HepG2 (cell line): Measurements from ENCODE around the gene PLCB4. TPM values are rescaled to one million over a fixed set of nuclear protein-coding genes. Genes with fewer than 3 reads are reported as not detected.

ENCODE experiments used
- ATAC-seq: fragments of 200-7000 bp; cut with Tn5 transposase; 3 replicates; pipeline ENCODE4 v1.9.1; 2020; ENCODE audit warnings: mild to moderate bottlenecking, moderate library complexity
- BruUV-seq: library from RNA; stranded (reverse); fragments of 400-500 nt; replicated peaks from 2 replicates; lab custom pipeline; 2021; lab: Mats Ljungman, UMichigan
- CTCF ChIA-PET: fragments of 300-600 bp; formaldehyde crosslinking; extraction: SDS; loops from one replicate; lab custom pipeline; 2021; ENCODE audit warnings: low total read pairs, inconsistent platforms, low intra/inter-chr PET ratio; lab: Yijun Ruan, JAX
- POLR2A ChIA-PET: fragments of 350-600 bp; sonication (Branson Sonifier 250); formaldehyde crosslinking; loops from one replicate; lab custom pipeline; 2020; ENCODE audit warnings: antibody characterized with exemption, inconsistent platforms; lab: Yijun Ruan, JAX
- DNase-seq: peaks from one replicate; pipeline ENCODE4 v3.0.0-alpha.2; 2015; ENCODE audit warnings: low spot score
- FAIRE-seq: peaks from 3 replicates; lab custom pipeline; 2011; peaks lifted over from hg19 to GRCh38; lab: Jason Lieb, UNC
- H2AFZ ChIP-seq: one replicate; pipeline ENCODE4 v1.6.1; 2011; ENCODE audit warnings: low read length, inconsistent platforms
- H3K27ac ChIP-seq: fragments of 300-600 bp; 3 replicates; pipeline ENCODE4 v1.8.0; 2011; ENCODE audit warnings: mixed run types, mild to moderate bottlenecking, mixed read lengths, low read length, inconsistent platforms; ENCODE audit not compliant: insufficient read depth; ENCODE audit errors: extremely low read length
- H3K27me3 ChIP-seq, 2 experiments: fragments of 200-600 bp in 1 of 2; 2 replicates in 1 of 2; 3 replicates in 1 of 2; pipeline versions ENCODE4 v1.6.0 to v1.8.0; 2011; ENCODE audit warnings: low read length in 2 of 2, mild to moderate bottlenecking in 2 of 2, moderate library complexity in 2 of 2, inconsistent platforms in 1 of 2; ENCODE audit not compliant: insufficient read depth in 2 of 2, control insufficient read depth in 1 of 2
- H3K36me3 ChIP-seq, 2 experiments: fragments of 200-600 bp in 1 of 2; replicated peaks in 1 of 2; 2 replicates in 1 of 2; 3 replicates in 1 of 2; pipeline versions ENCODE4 v1.5.1 to v1.8.0; 2011; ENCODE audit warnings: low read length in 2 of 2, inconsistent platforms in 1 of 2; ENCODE audit not compliant: insufficient read depth in 2 of 2, control insufficient read depth in 1 of 2
- H3K4me1 ChIP-seq: 2 replicates; pipeline ENCODE4 v1.5.1; 2012; ENCODE audit warnings: low read length, inconsistent platforms; ENCODE audit not compliant: insufficient read depth
- H3K4me2 ChIP-seq: 2 replicates; pipeline ENCODE4 v1.6.0; 2011; ENCODE audit warnings: low read depth, low read length, inconsistent platforms
- H3K4me3 ChIP-seq, 3 experiments: fragments of 200-600 bp in 1 of 3; sonication (generic), shearing (Covaris generic) in 1 of 3; replicated peaks in 1 of 3; 2 replicates each; pipeline ENCODE4 v1.5.1; 2011 to 2016; ENCODE audit warnings: low read length in 3 of 3, inconsistent platforms in 2 of 3, low read depth in 2 of 3, mild to moderate bottlenecking in 2 of 3, control low read depth in 1 of 3, mixed read lengths in 1 of 3; ENCODE audit not compliant: insufficient read depth in 1 of 3
- H3K79me2 ChIP-seq: one replicate; pipeline ENCODE4 v1.6.1; 2011; ENCODE audit warnings: low read length, inconsistent platforms; ENCODE audit not compliant: insufficient read depth
- H3K9ac ChIP-seq: 2 replicates; pipeline ENCODE4 v1.6.0; 2011; ENCODE audit warnings: mild to moderate bottlenecking, low read depth, low read length, inconsistent platforms; ENCODE audit not compliant: insufficient read depth
- H3K9me3 ChIP-seq: 2 replicates; pipeline ENCODE4 v1.5.1; 2012; ENCODE audit warnings: mild to moderate bottlenecking, low read length
- H4K20me1 ChIP-seq: 2 replicates; pipeline ENCODE4 v1.6.0; 2011; ENCODE audit warnings: inconsistent platforms, mild to moderate bottlenecking, low read length, moderate library complexity; ENCODE audit not compliant: insufficient read depth
- CHCHD3 ChIP-seq: sonication (generic); formaldehyde crosslinking; IDR thresholded peaks from 2 replicates; pipeline ENCODE4 v1.8.0; 2022; ENCODE audit warnings: mild to moderate bottlenecking, missing genetic modification reagents, moderate library complexity
- CREM ChIP-seq, 2 experiments: sonication (generic) in 1 of 2; formaldehyde crosslinking in 1 of 2; IDR thresholded peaks; 2 replicates each; pipeline versions ENCODE4 v1.4.0 to v1.6.1; 2016 to 2020; ENCODE audit warnings: antibody characterized with exemption in 1 of 2, mild to moderate bottlenecking in 1 of 2, missing genetic modification reagents in 1 of 2
- ELF1 ChIP-seq: sonication (generic); formaldehyde crosslinking; IDR thresholded peaks from 2 replicates; pipeline ENCODE4 v1.4.0; 2020; ENCODE audit warnings: missing genetic modification reagents
- HHEX ChIP-seq: IDR thresholded peaks from 2 replicates; pipeline ENCODE4 v1.6.1; 2016; ENCODE audit warnings: control low read depth
- IKZF1 ChIP-seq: fragments of 450-650 bp; IDR thresholded peaks from 2 replicates; pipeline ENCODE4 v1.7.1; 2016
- MAFF ChIP-seq: IDR thresholded peaks from 2 replicates; pipeline ENCODE4 v1.6.1; 2011; ENCODE audit warnings: low read depth, low read length, improper control_type of control experiment
- NBN ChIP-seq: fragments of 450-650 bp; conservative IDR thresholded peaks from 2 replicates; pipeline ENCODE4 v1.6.1; 2017
- SMAD1 ChIP-seq: sonication (generic); formaldehyde crosslinking; IDR thresholded peaks from 2 replicates; pipeline ENCODE4 v1.4.0; 2020; ENCODE audit warnings: missing genetic modification reagents, low read depth, mild to moderate bottlenecking, borderline replicate concordance
- SUZ12 ChIP-seq: fragments of 150-350 bp; IDR thresholded peaks from 2 replicates; pipeline ENCODE4 v1.6.1; 2014; ENCODE audit warnings: low read depth, low read length
- TOPORS ChIP-seq: sonication (generic); formaldehyde crosslinking; IDR thresholded peaks from 2 replicates; pipeline ENCODE4 v1.8.0; 2023; ENCODE audit warnings: mild to moderate bottlenecking, missing genetic modification reagents
- ZNF235 ChIP-seq: sonication (generic); formaldehyde crosslinking; IDR thresholded peaks from 2 replicates; pipeline ENCODE4 v1.8.1; 2023; ENCODE audit warnings: mild to moderate bottlenecking, missing genetic modification reagents, borderline replicate concordance
- in situ Hi-C: cut with HindIII; loops from 2 replicates; pipeline ENCODE4 v1.10.0; 2017; ENCODE audit warnings: low pct_unique_long_range_greater_than_20kb; ENCODE audit not compliant: extremely low pct_ligation_motif_present
- intact Hi-C: fragments of 100-400 bp; cut with micrococcal nuclease; formaldehyde crosslinking; loops from one replicate; pipeline ENCODE4 v1.10.0; 2022; ENCODE audit not compliant: unreplicated experiment
- polyA plus RNA-seq, 8 experiments: library from polyadenylated mRNA; depleted of rRNA in 3 of 8; stranded (reverse) in 7 of 8; unstranded in 1 of 8; fragments of >200 nt; fragmentation: Illumina TruSeq in 4 of 8; extraction: Trizol in 4 of 8; gene quantifications; 2 replicates each; pipeline versions ENCODE4 v1.2.1 to v1.2.3, GENCODE V29; 2011 to 2016; ENCODE audit warnings: low read depth in 4 of 8, missing spikeins in 1 of 8, mixed read lengths in 1 of 8; ENCODE audit not compliant: insufficient read depth in 1 of 8
- total RNA-seq, 5 experiments: library from RNA; depleted of rRNA; stranded (reverse); fragments of >200 nt; fragmentation: Illumina TruSeq; extraction: Trizol; gene quantifications; 2 replicates each; pipeline ENCODE4 v1.2.3, GENCODE V29; 2016; ENCODE audit warnings: low read depth in 1 of 5
- TF ChIP-seq, protein P1 (sequence below): sonication (generic); formaldehyde crosslinking; IDR thresholded peaks from 2 replicates; pipeline ENCODE4 v1.4.0; 2020; ENCODE audit warnings: mild to moderate bottlenecking, missing genetic modification reagents, borderline replicate concordance
- TF ChIP-seq, protein P2 (sequence below): sonication (generic); formaldehyde crosslinking; IDR thresholded peaks from 2 replicates; pipeline ENCODE4 v1.8.0; 2022; ENCODE audit warnings: low read depth, missing genetic modification reagents
- TF ChIP-seq, protein P3 (sequence below), 2 experiments: sonication (generic) in 1 of 2; formaldehyde crosslinking in 1 of 2; IDR thresholded peaks; 2 replicates each; pipeline versions ENCODE4 v1.4.0 to v1.6.1; 2018 to 2020; ENCODE audit warnings: missing genetic modification reagents in 2 of 2, borderline replicate concordance in 1 of 2, low read depth in 1 of 2, mild to moderate bottlenecking in 1 of 2, missing biosample characterization in 1 of 2
- TF ChIP-seq, protein P4 (sequence below): sonication (generic); formaldehyde crosslinking; IDR thresholded peaks from 2 replicates; pipeline ENCODE4 v1.5.0; 2020; ENCODE audit warnings: mild to moderate bottlenecking, missing genetic modification reagents

PLCB4 gene
- total and polyA plus RNA-seq, 2 of the 13 experiments (the other 11 are each of a cell fraction or from before 2014, with no cell fraction given), result 0.01 TPM; not detected in 1

DNA sequence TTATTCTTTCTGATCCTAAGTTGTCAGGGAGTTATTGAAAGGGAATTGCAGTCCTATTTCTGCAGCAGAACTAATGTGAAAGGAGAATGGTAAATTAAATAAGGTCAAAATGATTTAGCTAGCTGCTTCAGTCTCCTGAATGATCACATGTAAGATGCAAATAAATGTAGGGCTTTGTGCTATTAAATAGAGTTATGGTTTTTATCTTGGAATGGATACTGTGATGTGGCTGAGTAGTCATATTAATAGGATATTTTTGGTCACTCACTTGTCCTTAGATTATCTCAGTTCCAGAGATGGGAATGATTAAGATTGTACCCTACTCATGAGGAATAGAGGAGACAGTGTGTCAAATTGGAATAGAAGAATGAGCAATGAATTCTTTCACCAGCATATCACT, 129.6 kb downstream of the PLCB4 start:
- Histone ChIP-seq H3K79me2 (no peaks in the 10 kb centered on the region), H3K9ac (no peak overlapping the region), H3K27ac (no peak overlapping the region), H3K4me3 (no peak overlapping the region), H3K9me3 (no peaks in the 10 kb centered on the region), H3K4me1 (no peaks in the 10 kb centered on the region), H3K4me2 (no peak overlapping the region), H4K20me1 (no peaks in the 10 kb centered on the region), H3K36me3 (no peaks in the 10 kb centered on the region), H2AFZ (no peak overlapping the region), H3K27me3 (no peaks in the 10 kb centered on the region)
- FAIRE-seq (no peak), DNase-seq (no peak), ATAC-seq (no peak)
- no peak for TF ChIP-seq TOPORS
- TF ChIP-seq MAFF, result no peak
- TF ChIP-seq ZNF235 (CRISPR knock-in tag), result no peak
- TF ChIP-seq, protein P1, sequence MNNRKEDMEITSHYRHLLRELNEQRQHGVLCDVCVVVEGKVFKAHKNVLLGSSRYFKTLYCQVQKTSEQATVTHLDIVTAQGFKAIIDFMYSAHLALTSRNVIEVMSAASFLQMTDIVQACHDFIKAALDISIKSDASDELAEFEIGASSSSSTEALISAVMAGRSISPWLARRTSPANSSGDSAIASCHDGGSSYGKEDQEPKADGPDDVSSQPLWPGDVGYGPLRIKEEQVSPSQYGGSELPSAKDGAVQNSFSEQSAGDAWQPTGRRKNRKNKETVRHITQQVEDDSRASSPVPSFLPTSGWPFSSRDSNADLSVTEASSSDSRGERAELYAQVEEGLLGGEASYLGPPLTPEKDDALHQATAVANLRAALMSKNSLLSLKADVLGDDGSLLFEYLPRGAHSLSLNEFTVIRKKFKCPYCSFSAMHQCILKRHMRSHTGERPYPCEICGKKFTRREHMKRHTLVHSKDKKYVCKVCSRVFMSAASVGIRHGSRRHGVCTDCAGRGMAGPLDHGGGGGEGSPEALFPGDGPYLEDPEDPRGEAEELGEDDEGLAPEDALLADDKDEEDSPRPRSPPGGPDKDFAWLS (CRISPR knock-in tag), result no peak
- TF ChIP-seq IKZF1, result no peak
- TF ChIP-seq, protein P2, sequence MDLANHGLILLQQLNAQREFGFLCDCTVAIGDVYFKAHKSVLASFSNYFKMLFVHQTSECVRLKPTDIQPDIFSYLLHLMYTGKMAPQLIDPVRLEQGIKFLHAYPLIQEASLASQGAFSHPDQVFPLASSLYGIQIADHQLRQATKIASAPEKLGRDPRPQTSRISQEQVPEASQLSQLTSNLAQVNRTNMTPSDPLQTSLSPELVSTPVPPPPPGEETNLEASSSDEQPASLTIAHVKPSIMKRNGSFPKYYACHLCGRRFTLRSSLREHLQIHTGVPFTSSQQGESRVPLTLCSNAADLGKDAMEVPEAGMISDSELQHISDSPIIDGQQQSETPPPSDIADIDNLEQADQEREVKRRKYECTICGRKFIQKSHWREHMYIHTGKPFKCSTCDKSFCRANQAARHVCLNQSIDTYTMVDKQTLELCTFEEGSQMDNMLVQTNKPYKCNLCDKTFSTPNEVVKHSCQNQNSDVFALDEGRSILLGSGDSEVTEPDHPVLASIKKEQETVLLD (CRISPR knock-in tag), result no peak
- TF ChIP-seq CREM (IDR thresholded peaks at IDR 0.05), result no peak
- TF ChIP-seq CREM (CRISPR knock-in tag; IDR thresholded peaks at IDR 0.05), result no peak
- TF ChIP-seq ELF1 (CRISPR knock-in tag), result no peak
- TF ChIP-seq SMAD1 (CRISPR knock-in tag), result no peak
- TF ChIP-seq NBN, result no peak
- TF ChIP-seq, protein P3, sequence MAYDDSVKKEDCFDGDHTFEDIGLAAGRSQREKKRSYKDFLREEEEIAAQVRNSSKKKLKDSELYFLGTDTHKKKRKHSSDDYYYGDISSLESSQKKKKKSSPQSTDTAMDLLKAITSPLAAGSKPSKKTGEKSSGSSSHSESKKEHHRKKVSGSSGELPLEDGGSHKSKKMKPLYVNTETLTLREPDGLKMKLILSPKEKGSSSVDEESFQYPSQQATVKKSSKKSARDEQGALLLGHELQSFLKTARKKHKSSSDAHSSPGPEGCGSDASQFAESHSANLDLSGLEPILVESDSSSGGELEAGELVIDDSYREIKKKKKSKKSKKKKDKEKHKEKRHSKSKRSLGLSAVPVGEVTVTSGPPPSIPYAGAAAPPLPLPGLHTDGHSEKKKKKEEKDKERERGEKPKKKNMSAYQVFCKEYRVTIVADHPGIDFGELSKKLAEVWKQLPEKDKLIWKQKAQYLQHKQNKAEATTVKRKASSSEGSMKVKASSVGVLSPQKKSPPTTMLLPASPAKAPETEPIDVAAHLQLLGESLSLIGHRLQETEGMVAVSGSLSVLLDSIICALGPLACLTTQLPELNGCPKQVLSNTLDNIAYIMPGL (CRISPR knock-in tag; IDR thresholded peaks at IDR 0.05; ENCODE audit: borderline replicate concordance in 1 of 2, low read depth in 1 of 2), result no peak
- TF ChIP-seq HHEX (CRISPR knock-in tag), result no peak
- TF ChIP-seq, protein P4, sequence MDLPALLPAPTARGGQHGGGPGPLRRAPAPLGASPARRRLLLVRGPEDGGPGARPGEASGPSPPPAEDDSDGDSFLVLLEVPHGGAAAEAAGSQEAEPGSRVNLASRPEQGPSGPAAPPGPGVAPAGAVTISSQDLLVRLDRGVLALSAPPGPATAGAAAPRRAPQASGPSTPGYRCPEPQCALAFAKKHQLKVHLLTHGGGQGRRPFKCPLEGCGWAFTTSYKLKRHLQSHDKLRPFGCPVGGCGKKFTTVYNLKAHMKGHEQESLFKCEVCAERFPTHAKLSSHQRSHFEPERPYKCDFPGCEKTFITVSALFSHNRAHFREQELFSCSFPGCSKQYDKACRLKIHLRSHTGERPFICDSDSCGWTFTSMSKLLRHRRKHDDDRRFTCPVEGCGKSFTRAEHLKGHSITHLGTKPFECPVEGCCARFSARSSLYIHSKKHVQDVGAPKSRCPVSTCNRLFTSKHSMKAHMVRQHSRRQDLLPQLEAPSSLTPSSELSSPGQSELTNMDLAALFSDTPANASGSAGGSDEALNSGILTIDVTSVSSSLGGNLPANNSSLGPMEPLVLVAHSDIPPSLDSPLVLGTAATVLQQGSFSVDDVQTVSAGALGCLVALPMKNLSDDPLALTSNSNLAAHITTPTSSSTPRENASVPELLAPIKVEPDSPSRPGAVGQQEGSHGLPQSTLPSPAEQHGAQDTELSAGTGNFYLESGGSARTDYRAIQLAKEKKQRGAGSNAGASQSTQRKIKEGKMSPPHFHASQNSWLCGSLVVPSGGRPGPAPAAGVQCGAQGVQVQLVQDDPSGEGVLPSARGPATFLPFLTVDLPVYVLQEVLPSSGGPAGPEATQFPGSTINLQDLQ (CRISPR knock-in tag), result no peak
- no peak for TF ChIP-seq CHCHD3 (CRISPR knock-in tag)
- TF ChIP-seq SUZ12, result no peak
- POLR2A ChIA-PET, result no interaction called here
- no TSS peak for BruUV-seq
- intact Hi-C loops, result no loop called here
- CTCF ChIA-PET, result no interaction called here
- in situ Hi-C loops, result no loop called here
